HG02938 (cell line): Measurements from ENCODE around the gene FUCA1.
A peak's percentile ranks its signal among the peaks of the same experiment; 100 is the strongest.
"Not testable (repeated sequence)": the region's sequence is repeated elsewhere in the genome, so short reads cannot be mapped to it uniquely, and the experiment has no call there.

ENCODE experiments used
- ATAC-seq: cut with Tn5 transposase; IDR thresholded peaks from one replicate; pipeline ENCODE4 v1.9.1; 2021; ENCODE audit warnings: mild to moderate bottlenecking, moderate library complexity; ENCODE audit not compliant: unreplicated experiment

Gene FUCA1

DNA sequence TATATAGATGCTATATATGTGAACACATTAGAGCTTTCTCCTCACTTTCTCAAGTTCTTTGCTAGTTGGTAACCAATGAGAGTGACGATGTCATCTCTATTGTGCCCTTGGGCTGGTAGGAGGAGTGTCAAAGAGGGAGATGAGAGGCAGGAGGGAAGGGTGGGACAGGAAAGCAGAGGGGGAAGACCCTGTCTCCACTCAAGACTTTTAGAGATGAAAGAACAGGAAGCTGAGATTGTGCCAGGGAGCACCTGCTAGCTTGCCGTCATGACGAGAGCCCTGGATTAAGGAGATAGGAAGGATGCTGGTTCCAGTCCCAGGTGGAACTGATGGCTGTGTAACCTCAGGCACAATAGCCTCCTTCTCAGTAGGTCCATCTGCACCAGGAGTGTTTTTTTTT is 28.4 kb upstream of the FUCA1 start:
- ATAC-seq = no peak

DNA sequence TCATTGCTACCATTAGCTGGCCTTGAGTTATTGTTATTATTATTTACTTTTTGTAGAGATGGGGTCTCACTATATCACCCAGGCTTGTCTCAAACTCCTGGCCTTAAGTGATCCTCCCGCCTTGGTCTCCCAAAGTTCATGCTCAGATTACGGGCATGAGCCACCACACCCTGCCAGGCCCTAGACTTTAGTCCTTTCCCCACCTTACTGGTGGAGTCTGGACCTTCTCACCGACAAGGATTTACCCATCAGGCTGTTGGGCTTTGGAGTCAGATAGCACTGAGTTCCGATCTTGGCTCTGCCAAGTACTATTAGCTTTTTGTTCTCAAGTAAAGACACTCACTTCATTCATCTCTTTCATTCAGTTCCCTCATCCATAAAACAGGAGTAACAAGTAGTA is 27.9 kb upstream of the FUCA1 start:
- no peak for ATAC-seq

DNA sequence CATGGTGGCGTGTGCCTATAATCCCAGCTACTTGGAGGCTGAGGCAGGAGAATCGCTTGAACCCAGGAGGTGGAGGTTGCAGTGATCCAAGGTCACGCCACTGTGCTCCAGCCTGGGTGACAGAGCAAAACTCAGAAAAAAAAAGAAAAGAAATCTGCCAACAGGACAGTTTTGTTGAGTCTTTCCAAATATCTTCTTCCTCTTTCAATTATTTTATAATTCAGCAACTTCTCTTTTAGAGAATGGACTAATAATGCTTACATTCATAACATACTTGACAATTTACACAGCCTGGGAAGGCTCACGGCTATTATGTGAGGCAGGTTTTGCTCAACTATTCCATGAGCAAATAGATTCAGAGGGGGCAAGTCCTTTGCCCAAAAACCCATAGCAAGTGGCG is 27.0 kb upstream of the FUCA1 start:
- ATAC-seq = no peak

DNA sequence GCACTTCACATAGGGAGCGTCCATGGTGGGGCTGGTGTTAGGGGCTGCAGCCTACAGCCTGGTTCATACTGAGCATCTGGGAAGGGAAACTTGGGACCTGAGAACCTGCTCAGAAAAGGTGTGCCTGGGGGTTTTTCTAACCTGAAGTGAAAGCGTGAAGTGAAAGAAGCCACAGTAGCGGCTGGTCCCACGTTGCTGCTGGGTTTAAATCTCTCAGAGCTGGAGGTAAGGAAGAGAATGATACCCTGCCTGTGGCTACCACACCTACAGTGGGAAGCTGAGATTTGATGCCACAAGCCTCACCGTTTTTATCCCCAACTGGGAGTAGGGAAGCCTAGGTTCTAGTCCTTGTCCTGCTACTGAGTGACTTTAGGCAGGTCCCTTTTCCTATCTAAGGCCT is 21.0 kb upstream of the FUCA1 start:
- no peak for ATAC-seq

DNA sequence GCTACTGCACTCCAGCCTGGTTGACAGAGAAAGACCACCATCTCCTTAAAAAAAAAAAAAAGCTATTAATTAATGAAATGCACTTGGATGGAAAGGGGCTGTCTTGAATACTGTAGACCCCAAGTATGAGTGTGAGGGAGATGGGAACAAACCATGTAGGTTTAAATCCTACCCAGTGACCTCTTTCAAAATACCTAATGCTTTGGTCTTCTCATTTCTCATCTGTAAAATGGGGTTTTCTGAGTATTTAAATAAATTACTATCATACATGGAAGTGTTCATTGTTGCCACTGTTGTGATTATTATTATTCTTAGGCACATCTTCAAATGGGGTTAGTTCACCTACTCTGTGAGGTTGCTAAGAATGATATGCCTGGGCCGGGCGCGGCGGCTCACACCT is 17.1 kb upstream of the FUCA1 start:
- ATAC-seq = no peak

DNA sequence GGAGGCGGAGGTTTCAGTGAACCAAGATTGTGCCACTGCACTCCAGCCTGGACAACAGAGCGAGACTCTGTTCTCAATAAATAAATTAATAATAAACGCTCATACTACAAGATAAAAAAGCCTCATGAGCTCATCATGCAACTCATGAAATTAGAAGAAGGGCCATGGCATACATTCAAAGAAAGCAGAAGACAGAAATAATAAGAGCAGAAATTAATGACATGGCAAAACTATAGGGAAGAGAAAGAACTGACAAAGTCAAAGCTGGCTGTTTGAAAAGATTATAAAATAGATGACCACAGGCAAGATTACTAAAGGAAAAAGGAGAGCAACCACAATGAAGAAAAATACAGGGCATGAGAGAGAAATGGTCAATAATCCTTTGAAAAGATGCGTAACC is 14.7 kb upstream of the FUCA1 start:
- ATAC-seq = no peak

DNA sequence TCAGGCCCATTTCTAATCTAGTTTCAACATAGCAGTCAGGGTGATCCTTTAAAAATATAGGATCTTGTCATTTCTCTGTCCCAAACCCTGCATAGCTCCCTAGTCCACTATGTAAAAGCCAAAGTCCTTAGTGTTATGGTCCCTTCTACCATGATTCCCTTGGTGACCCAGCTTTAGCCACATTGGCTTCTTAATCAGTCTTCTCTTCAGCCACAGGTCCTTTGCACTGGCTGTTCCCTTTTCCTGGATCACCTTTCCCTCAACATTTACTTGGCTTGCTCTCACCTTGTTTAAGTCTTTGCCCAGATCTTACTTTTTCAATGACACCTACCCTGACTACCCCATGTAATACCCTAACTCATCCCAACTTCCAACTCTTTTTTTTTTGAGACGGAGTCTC is 11.7 kb upstream of the FUCA1 start:
- ATAC-seq = no peak

DNA sequence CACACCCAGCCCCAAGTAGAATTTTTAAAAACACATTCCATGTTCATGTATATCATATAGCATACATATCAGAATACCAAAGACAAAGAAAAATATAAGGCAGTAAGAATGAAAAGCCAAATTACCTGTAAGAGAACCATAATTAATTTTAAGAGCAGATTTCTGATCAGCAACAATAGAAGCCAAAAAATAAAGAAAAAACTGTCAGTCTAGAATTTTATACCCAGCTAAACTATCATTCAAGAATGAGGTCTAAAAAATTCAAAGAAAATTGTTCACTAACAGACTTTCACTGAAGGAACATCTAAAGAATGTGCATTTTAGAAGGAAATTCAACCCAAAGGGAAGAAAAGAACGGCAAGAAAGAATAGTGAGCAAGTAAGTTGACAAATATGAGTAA is 10.6 kb upstream of the FUCA1 start:
- no peak for ATAC-seq

DNA sequence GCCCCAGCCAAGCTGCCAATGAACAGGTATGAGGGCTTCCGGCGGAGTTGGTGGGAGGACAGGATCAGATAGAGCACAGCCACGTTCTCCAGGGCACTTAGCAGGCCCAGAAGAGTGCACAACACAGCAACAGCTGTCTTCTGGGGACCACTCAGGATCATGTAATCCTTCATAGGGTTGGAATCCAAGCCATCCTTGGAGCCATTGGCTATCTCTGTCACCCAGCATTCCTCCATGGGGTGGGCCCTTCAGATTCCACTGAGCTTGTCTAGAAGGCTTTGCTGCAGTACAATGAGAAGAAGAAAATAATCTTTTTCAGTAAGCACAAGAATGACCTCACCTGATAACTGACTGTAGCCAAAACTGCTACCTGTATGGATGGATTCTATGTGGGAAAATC is 7.3 kb upstream of the FUCA1 start:
- ATAC-seq = no peak

DNA sequence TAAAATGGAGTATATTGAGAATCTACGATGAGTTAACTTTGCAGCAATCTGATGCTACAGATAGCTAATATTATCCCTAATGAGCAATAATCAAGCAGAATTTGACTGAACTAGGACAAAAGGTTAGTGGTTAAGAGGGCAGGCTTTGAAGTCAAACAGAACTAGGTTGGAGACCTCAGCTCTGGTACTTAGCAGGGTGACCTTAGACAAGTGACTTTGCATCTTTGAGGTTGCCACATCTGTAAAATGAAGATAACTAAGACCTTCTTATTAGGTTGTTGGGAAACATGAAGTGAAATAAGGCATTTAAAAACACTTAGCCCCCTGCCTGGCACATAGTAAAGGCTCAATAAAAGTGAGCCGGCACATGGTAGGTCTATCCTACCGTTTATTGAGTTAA is 4.3 kb upstream of the FUCA1 start:
- no peak for ATAC-seq

DNA sequence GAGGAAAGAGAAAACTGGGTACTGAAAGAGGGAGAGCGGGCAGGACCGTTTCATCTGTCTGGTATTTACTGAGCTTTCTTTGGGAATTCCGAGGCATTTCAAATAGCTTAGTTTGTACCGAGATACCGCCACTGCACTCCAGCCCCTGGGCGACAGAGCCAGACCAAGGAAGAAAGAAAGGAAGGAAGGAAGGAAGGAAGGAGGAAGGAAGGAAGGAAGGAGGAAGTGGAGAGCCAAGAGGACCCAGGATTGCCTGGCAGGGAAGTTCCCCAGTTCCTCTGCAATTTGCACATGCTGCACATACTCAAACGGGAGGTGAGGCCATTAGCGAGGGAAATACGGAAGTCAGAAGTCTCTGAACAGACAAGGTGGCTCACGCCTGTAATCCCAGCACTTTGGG is 961 bp upstream of the FUCA1 start:
- ATAC-seq = no peak

DNA sequence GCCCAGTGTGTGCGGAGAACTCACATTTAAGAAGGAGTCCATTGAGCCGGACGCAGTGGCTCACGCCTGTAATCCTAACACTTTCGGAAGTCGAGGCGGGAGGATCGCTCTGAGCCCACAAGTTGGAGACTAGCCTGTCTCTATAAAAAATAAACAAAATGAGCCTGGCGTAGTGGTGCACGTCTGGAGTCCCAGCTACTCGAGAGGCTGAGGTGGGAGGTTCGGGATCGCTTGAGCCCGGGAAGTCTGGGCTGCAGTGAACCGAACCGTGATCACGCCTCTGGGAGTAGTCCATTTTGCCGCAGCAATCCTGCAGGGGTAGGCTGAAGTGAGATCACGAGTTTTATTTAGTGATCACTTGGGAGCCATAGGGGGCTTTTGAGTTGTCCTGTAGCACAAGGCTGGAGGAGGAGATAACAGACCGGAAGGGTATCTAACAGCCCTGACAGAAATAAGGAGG is 497 bp upstream of the FUCA1 start:
- ATAC-seq = peak; percentile 8

DNA sequence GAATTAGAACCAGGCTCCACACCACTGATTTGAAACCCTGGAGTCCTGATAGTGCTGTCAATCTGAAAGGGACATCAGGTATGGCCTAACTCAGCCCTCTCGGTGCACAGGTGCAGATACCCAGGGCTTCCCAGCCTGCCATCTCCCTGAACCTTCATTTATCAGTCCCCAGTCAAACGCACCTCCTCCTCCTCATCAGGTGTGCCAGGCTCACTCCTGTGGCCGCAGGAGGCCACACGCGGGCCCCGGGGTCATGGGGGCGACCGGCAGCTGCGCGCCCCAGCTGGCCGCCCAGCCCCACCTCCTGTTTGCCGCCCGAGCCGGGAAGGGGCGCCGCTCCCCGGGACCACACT is 572 bp downstream of the FUCA1 start:
- no peak for ATAC-seq

DNA sequence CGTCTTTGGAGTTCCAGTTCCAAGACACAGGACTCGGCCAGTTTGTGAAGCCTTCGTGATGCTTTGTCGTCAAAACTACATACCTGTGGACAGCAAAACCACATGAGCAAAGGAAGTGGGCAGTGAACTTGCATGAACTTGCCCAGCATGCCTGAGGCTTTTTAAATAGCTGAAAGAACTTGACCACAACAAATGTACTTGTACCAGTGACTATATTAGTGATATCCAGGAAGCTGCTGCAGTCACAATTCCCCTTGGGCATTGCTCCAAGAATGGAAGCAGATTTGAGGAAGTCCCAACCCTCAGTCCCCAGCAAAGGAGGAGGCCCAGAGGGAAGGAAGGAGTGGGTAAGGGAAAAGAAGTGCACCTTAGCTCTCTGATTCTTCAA is 2.6 kb downstream of the FUCA1 start:
- ATAC-seq = no peak

DNA sequence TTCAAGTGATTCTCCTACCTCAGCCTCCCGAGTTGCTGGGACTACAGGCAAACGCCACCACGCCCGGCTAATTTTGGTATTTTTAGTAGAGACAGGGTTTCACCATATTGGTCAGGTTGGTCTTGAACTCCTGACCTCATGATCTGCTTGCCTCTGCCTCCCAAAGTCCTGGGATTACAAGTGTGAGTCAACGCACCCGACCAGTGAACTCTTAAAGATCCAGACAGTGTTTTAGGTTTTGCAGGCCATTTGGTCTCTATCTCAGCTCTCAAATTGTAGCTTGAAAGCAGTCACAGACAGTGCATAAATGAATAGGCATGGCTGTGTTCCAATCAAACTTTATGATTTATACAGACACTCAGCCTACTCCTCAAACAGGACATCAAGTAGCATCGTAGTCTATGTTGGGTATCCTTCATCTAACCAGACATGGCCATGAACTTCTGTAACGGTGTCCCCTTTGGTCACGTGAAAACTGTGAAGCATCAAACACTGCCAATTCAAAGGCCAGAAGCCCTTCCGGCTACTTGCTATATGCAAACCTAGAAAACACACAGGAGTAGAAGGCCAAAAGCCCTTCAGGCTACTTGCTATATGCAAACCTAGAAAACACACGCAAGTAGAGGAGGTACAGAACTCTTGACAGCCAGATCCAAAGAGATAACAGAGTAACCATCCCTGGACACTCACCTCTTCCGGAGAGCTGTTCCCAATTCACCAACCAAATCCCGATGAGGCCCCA is 3.1 kb downstream of the FUCA1 start:
- ATAC-seq = no peak

DNA sequence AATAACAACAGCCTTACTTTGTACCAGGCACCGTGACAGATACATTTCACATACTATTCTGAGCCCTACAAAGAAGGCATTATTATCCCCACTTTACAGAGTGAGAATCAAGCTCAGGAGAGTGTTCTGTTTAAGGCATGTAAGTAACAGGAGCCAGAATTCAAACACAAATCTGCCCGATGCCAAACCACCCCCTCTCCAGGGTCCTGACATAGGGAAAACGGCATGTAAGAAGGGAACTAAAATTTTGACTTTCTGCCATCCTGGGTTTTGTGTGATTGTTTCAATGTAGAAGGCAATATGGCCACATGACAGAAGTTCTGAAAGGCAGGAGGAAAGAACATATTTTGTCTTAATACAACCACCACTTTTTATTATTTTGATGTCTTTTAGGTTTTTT is 5.5 kb downstream of the FUCA1 start:
- no peak for ATAC-seq

DNA sequence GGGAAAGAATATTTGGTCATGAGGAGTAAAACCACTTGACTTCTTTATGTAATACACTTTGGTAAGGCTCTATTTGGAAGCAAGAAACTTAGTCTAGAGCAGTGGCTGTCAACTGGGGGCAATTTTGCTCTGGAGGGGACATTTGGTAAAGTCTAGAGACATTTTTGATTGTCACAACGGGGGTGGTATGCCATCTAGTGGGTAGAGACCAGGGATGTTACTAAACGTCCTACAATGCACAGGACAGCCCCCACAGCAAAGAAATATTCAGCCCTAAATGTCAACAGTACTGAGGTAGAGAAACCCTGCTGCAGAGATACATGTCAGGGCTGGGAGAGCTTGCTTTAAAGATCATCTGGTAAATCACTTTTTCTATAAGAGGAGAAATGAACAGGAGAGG is 13.5 kb downstream of the FUCA1 start:
- no peak for ATAC-seq

DNA sequence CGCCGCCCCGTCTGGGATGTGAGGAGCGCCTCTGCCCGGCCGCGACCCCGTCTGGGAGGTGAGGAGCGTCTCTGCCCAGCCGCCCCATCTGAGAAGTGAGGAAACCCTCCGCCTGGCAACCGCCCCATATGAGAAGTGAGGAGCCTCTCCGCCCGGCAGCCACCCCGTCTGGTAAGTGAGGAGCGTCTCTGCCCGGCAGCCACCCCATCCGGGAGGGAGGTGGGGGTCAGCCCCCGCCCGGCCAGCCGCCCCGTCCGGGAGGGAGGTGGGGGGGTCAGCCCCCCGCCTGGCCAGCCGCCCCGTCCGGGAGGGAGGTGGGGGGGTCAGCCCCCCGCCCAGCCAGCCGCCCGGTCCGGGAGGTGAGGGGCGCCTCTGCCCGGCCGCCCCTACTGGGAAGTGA is 15.0 kb downstream of the FUCA1 start:
- not testable (repeated sequence) for ATAC-seq

DNA sequence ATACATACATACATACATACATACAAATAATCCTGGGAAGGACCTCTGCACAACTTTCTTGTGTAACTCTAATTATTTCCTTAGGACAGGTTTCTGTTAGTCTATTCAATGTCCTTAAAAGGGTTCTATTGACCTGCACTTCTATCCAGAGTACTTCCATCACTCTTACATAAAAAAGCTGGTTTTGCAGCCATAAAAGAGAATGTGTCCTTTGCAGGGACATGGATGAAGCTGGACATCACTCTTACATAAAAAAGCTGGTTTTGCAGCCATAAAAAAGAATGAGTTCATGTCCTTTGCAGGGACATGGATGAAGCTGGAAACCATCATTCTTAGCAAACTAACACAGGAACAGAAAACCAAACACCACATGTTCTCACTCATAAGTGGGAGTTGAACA is 16.7 kb downstream of the FUCA1 start:
- ATAC-seq = not testable (repeated sequence)

DNA sequence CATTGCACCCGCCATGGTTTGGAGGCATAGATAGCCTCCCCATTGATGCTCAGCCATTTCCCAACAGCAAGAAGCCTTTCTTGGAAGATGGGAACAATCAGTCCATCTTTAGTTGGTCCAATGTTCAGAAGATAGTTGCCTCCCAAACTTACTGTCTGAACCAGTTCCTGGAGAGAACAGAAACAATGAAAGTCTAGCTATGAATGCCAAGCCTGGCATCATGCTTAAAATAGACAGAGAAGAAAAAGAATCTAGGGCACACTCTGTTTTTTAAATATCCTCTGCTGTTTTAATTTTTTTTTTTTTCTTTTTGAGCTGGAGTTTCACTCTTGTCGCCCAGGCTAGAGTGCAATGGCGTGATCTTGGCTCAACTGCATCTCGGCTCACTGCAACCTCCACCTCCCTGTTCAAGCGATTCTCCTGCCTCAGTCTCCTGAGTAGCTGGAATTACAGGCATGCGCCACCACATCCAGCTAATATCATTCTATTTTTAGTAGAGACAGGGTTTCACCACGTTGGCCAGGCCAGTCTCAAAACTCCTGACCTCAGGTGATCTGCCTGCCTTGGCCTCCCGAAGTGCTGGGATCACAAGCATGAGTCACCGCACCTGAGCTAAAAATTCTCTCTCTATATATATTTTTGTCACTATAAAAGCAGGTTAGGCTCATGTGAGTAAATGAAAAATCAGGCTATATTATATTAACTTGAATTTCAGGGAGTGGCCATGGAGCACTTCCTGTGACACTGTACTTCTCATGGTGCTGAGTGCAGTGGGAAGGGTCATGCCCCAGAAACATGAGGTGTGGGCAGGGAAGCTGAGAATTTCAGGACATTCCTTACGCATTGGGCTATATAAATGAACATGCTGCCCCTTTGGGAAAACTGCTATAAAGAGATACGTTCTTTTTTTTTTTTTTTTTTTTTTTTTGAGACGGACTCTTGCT is 19.1 kb downstream of the FUCA1 start:
- ATAC-seq = no peak

DNA sequence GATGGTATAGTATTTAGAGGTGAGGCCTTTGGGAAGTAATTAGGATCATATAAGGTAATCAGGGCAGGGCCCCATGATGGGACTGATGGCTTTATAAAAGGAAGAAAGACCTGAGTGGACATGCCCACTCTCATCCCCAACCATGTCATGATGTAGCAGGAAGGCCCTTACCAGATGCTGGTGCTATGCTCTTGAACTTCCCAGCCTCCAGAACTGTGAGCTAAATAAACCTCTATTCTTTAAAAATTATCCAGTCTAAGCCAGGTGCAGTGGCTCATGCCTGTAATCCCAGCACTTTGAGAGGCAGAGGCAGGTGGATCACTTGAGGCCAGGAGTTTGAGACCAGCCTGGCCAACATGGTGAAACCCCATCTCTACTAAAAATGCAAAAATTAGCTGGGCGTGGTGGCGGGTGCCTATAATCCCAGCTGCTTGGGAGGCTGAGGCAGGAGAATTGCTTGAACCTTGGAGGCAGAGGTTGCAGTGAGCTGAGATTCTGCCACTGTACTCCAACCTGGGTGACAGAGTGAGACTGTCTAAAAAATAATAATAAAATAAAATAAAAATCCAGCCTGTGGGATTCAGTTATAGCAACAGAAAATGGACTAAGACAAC is 20.5 kb downstream of the FUCA1 start:
- not testable (repeated sequence) for ATAC-seq

DNA sequence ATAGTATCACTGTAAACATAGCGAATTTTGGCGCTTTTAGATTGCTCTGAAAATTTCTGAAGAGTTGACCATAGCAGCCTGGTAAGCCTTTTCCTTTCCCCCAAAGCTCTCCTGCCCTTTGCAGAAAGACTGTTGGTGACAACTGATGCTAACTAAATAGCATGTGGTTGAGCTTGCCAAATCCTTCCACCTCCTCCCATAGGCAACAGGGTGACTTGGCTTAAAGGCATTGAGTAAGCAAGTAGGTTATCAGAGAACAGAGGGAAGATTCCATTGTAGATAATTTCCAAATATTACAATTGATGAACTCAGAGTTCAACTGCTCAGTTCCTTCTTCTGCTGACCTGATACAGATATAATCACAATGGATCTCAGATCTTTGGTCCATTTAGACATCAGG is 22.9 kb downstream of the FUCA1 start:
- no peak for ATAC-seq
